Mucosa of rectum (tissue), 2 donors: Measurements from ENCODE around the gene LNX2.

Experiments used
- H3K27ac ChIP-seq, 2 donors: one replicate each; pipeline ENCODE4 v1.7.0; 2013; ENCODE audit warnings: inconsistent platforms in 2 of 2, low read depth in 2 of 2, low read length in 2 of 2
- H3K27me3 ChIP-seq, 2 donors: one replicate each; pipeline ENCODE4 v1.7.0; 2013; ENCODE audit warnings: low read length in 2 of 2; ENCODE audit not compliant: control insufficient read depth in 2 of 2, insufficient read depth in 2 of 2
- H3K36me3 ChIP-seq, 2 donors: one replicate each; pipeline ENCODE4 v1.7.0; 2013; ENCODE audit warnings: low read length in 2 of 2; ENCODE audit not compliant: control insufficient read depth in 2 of 2, insufficient read depth in 2 of 2
- H3K4me1 ChIP-seq, 2 donors: one replicate each; pipeline ENCODE4 v1.7.0; 2013; ENCODE audit warnings: low read length in 2 of 2, mild to moderate bottlenecking in 1 of 2; ENCODE audit not compliant: control insufficient read depth in 2 of 2, insufficient read depth in 2 of 2
- H3K4me3 ChIP-seq, 2 donors: one replicate each; pipeline ENCODE4 v1.7.0; 2013; ENCODE audit warnings: low read length in 2 of 2
- H3K9ac ChIP-seq, 2 donors: one replicate each; pipeline ENCODE4 v1.7.0; 2013; ENCODE audit warnings: low read length in 2 of 2, low read depth in 1 of 2, mild to moderate bottlenecking in 1 of 2
- H3K9me3 ChIP-seq, 2 donors: one replicate each; pipeline ENCODE4 v1.7.0; 2013; ENCODE audit warnings: low read length in 2 of 2; ENCODE audit not compliant: control insufficient read depth in 2 of 2
- donor health status: healthy.
- donor health status: Normal muscosa, but diverticular disease.

Gene LNX2

GRCh38 chr13:27572234-27572901 lies 48.0 kb downstream of the LNX2 start:
- Histone ChIP-seq H3K9me3 (no peaks in the 10 kb centered on the region), H3K27ac (no peak overlapping the region), H3K27me3 (no peaks in the 10 kb centered on the region), H3K36me3 (peaks cover 14 to 17% of the 10 kb centered on the region in 2 donors), H3K4me1 (no peaks in the 10 kb centered on the region), H3K4me3 (no peak overlapping the region), H3K9ac (no peak overlapping the region)

GRCh38 chr13:27570906-27571305 lies 49.4 kb downstream of the LNX2 start:
- H3K27ac ChIP-seq, result no peak overlapping the region
- no peak overlapping the region for H3K4me3 ChIP-seq
- H3K9me3 ChIP-seq, result no peaks in the 10 kb centered on the region
- H3K36me3 ChIP-seq, result peaks cover 26 to 29% of the 10 kb centered on the region in 2 donors
- H3K9ac ChIP-seq, result no peak overlapping the region
- no peaks in the 10 kb centered on the region for H3K27me3 ChIP-seq
- H3K4me1 ChIP-seq, result no peaks in the 10 kb centered on the region

- Histone ChIP-seq H3K9ac (no peak overlapping the region), H3K4me3 (no peak overlapping the region), H3K27ac (no peak overlapping the region), H3K27me3 (no peaks in the 10 kb centered on the region), H3K36me3 (peaks cover 29 to 37% of the 10 kb centered on the region in 2 donors), H3K4me1 (no peaks in the 10 kb centered on the region), H3K9me3 (no peaks in the 10 kb centered on the region)
Observed at GRCh38 chr13:27569405-27569804, 50.9 kb downstream of the LNX2 start.

- peaks cover 38 to 39% of the 10 kb centered on the region in 2 donors for H3K36me3 ChIP-seq
- no peaks in the 10 kb centered on the region for H3K9me3 ChIP-seq
- no peak overlapping the region for H3K9ac ChIP-seq
- H3K4me3 ChIP-seq, result no peak overlapping the region
- no peaks in the 10 kb centered on the region for H3K4me1 ChIP-seq
- no peaks in the 10 kb centered on the region for H3K27me3 ChIP-seq
- H3K27ac ChIP-seq, result no peak overlapping the region
Observed at GRCh38 chr13:27565818-27566217, 54.5 kb downstream of the LNX2 start.

DNA sequence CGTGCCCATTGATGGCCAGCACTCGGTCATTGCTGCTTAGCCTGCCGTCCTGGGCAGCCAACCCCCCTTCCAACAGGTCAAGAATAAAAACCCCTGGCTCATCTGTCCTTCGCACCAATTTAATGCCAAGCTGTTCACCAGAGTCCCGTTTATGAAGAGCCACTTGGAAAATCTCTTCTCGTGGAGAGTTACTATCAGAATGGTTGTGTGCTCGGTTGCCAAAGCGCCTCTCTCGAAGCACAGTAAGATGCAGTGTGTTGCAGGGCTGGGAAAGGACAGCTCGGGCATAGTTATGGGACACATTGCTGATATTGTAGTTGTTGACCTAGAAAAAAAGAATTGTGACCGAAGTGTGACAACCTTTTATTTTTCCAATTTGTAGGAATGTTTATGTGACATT lies 57.9 kb downstream of the LNX2 start:
- Histone ChIP-seq H3K27ac (no peak overlapping the region), H3K9me3 (no peaks in the 10 kb centered on the region), H3K27me3 (no peaks in the 10 kb centered on the region), H3K9ac (no peak overlapping the region), H3K4me1 (no peaks in the 10 kb centered on the region), H3K36me3 (peaks cover 22 to 35% of the 10 kb centered on the region in 2 donors), H3K4me3 (no peak overlapping the region)

GRCh38 chr13:27559719-27560118 lies 60.6 kb downstream of the LNX2 start:
- Histone ChIP-seq H3K27ac (no peak overlapping the region), H3K4me3 (no peak overlapping the region), H3K9ac (no peak overlapping the region), H3K27me3 (no peaks in the 10 kb centered on the region), H3K36me3 (peaks cover 17 to 18% of the 10 kb centered on the region in 2 donors), H3K4me1 (no peaks in the 10 kb centered on the region), H3K9me3 (no peaks in the 10 kb centered on the region)

- no peaks in the 10 kb centered on the region for H3K27me3 ChIP-seq
- H3K9me3 ChIP-seq, result no peaks in the 10 kb centered on the region
- no peaks in the 10 kb centered on the region for H3K4me1 ChIP-seq
- H3K9ac ChIP-seq, result no peak overlapping the region
- H3K36me3 ChIP-seq, result peaks cover 29 to 30% of the 10 kb centered on the region in 2 donors
- H3K4me3 ChIP-seq, result no peak overlapping the region
- no peak overlapping the region for H3K27ac ChIP-seq
Observed at GRCh38 chr13:27556109-27556508, 64.2 kb downstream of the LNX2 start.

DNA sequence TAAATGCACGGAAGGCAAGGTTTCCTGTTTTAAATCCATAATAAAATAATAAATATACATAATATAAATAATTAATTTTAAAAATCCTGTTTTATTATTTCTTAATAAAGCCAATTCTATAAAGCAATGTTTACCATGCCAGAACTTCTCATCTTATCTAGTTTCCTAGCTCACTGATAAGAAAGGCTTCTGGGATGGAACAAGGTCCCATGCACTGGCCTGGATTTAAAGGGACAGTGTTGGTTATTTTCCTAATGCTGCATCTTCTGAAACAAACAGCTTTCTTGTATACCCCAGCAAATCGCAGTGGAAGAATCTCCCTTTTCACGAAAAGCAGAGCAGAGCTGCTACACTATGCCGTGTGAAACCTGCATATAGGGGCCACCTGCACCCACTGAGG lies 68.8 kb downstream of the LNX2 start:
- H3K36me3 ChIP-seq, result peaks cover 34 to 40% of the 10 kb centered on the region in 2 donors
- H3K4me3 ChIP-seq, result no peak overlapping the region
- no peak overlapping the region for H3K9ac ChIP-seq
- H3K4me1 ChIP-seq, result peaks cover 9 to 16% of the 10 kb centered on the region in 2 donors
- no peaks in the 10 kb centered on the region for H3K9me3 ChIP-seq
- H3K27me3 ChIP-seq, result no peaks in the 10 kb centered on the region
- H3K27ac ChIP-seq, result no peak overlapping the region

- no peak overlapping the region for H3K9ac ChIP-seq
- no peaks in the 10 kb centered on the region for H3K9me3 ChIP-seq
- peak overlapping the region; percentile 39 to 69 for H3K27ac ChIP-seq
- peaks cover 9 to 16% of the 10 kb centered on the region in 2 donors for H3K4me1 ChIP-seq
- H3K27me3 ChIP-seq, result no peaks in the 10 kb centered on the region
- peaks cover 32 to 33% of the 10 kb centered on the region in 2 donors for H3K36me3 ChIP-seq
- H3K4me3 ChIP-seq, result no peak overlapping the region
Observed at GRCh38 chr13:27549406-27549981, 70.8 kb downstream of the LNX2 start.

GRCh38 chr13:27542220-27542619 lies 78.1 kb downstream of the LNX2 start:
- no peaks in the 10 kb centered on the region for H3K27me3 ChIP-seq
- H3K4me1 ChIP-seq, result no peaks in the 10 kb centered on the region
- H3K27ac ChIP-seq, result no peak overlapping the region
- H3K9ac ChIP-seq, result no peak overlapping the region
- H3K4me3 ChIP-seq, result no peak overlapping the region
- H3K36me3 ChIP-seq, result peaks cover 3% of the 10 kb centered on the region in 2 donors
- H3K9me3 ChIP-seq, result no peaks in the 10 kb centered on the region
